ENCODE results near the gene SMARCC1.

SMARCC1 gene

GRCh38 chr3:47701388-47701787 lies 80.3 kb downstream of the SMARCC1 start:
- DNase-seq (ENCODE audit: low read depth) = no peak

GRCh38 chr3:47692158-47692557 lies 89.5 kb downstream of the SMARCC1 start:
- no peak for DNase-seq (ENCODE audit: low read depth)

GRCh38 chr3:47688488-47688887 lies 93.2 kb downstream of the SMARCC1 start:
- DNase-seq (ENCODE audit: low read depth) = no peak

GRCh38 chr3:47685037-47685436 lies 96.7 kb downstream of the SMARCC1 start:
- DNase-seq (ENCODE audit: low read depth) = no peak

GRCh38 chr3:47681016-47681415 lies 100.7 kb downstream of the SMARCC1 start:
- no peak for DNase-seq (ENCODE audit: low read depth)

- no peak for DNase-seq (ENCODE audit: low read depth)
Measured at GRCh38 chr3:47678446-47679338, 103.0 kb downstream of the SMARCC1 start.

GRCh38 chr3:47669026-47669749 lies 112.5 kb downstream of the SMARCC1 start:
- DNase-seq (ENCODE audit: low read depth) = no peak

GRCh38 chr3:47666118-47666517 lies 115.6 kb downstream of the SMARCC1 start:
- DNase-seq (ENCODE audit: low read depth) = no peak

- no peak for DNase-seq (ENCODE audit: low read depth)
Measured at GRCh38 chr3:47664519-47664918, 117.2 kb downstream of the SMARCC1 start.

GRCh38 chr3:47663630-47664240 lies 118.0 kb downstream of the SMARCC1 start:
- no peak for DNase-seq (ENCODE audit: low read depth)

- DNase-seq (ENCODE audit: low read depth) = no peak
Measured at GRCh38 chr3:47661121-47661752, 120.5 kb downstream of the SMARCC1 start.

- DNase-seq (ENCODE audit: low read depth) = no peak
Measured at GRCh38 chr3:47658444-47658843, 123.2 kb downstream of the SMARCC1 start.

GRCh38 chr3:47652142-47652541 lies 129.6 kb downstream of the SMARCC1 start:
- no peak for DNase-seq (ENCODE audit: low read depth)

GRCh38 chr3:47650294-47650693 lies 131.4 kb downstream of the SMARCC1 start:
- DNase-seq (ENCODE audit: low read depth) = no peak

GRCh38 chr3:47647550-47647949 lies 134.1 kb downstream of the SMARCC1 start:
- no peak for DNase-seq (ENCODE audit: low read depth)

GRCh38 chr3:47646362-47646761 lies 135.3 kb downstream of the SMARCC1 start:
- DNase-seq (ENCODE audit: low read depth) = no peak

GRCh38 chr3:47645551-47645950 lies 136.1 kb downstream of the SMARCC1 start:
- DNase-seq (ENCODE audit: low read depth) = no peak

- no peak for DNase-seq (ENCODE audit: low read depth)
Measured at GRCh38 chr3:47643092-47643491, 138.6 kb downstream of the SMARCC1 start.

GRCh38 chr3:47641739-47642138 lies 140.0 kb downstream of the SMARCC1 start:
- DNase-seq (ENCODE audit: low read depth) = no peak

- no peak for DNase-seq (ENCODE audit: low read depth)
Measured at GRCh38 chr3:47636921-47637320, 144.8 kb downstream of the SMARCC1 start.

GRCh38 chr3:47636225-47636624 lies 145.5 kb downstream of the SMARCC1 start:
- DNase-seq (ENCODE audit: low read depth) = no peak

- DNase-seq (ENCODE audit: low read depth) = no peak
Measured at GRCh38 chr3:47635536-47635935, 146.2 kb downstream of the SMARCC1 start.
